Measurements from ENCODE around the gene MAPK7.

The MAPK7 gene

DNA sequence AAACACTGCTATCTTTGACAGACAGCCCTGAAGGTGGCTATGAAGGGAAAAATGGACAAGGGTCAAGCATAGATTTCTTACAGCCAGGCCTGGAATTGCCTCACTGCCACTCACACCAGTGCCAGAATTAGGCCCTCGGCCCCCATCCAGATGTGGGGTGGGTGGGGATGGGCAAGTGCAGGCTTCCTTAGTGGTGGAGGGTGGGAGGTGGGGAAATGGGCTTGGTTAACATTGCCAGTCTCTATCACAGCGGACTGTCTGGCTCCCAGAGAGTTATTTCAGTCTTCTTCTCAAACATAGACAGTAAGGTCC is 40.6 kb upstream of the MAPK7 start:
- TF ChIP-seq, protein P1, sequence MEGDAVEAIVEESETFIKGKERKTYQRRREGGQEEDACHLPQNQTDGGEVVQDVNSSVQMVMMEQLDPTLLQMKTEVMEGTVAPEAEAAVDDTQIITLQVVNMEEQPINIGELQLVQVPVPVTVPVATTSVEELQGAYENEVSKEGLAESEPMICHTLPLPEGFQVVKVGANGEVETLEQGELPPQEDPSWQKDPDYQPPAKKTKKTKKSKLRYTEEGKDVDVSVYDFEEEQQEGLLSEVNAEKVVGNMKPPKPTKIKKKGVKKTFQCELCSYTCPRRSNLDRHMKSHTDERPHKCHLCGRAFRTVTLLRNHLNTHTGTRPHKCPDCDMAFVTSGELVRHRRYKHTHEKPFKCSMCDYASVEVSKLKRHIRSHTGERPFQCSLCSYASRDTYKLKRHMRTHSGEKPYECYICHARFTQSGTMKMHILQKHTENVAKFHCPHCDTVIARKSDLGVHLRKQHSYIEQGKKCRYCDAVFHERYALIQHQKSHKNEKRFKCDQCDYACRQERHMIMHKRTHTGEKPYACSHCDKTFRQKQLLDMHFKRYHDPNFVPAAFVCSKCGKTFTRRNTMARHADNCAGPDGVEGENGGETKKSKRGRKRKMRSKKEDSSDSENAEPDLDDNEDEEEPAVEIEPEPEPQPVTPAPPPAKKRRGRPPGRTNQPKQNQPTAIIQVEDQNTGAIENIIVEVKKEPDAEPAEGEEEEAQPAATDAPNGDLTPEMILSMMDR (IDR thresholded peaks at IDR 0.05; ENCODE audit: low read depth, low read length, missing control alignments): no peak
- DNase-seq (ENCODE audit: low read depth): no peak
- H3K4me3 ChIP-seq (ENCODE audit: low read depth, low read length): no peak overlapping the region

DNA sequence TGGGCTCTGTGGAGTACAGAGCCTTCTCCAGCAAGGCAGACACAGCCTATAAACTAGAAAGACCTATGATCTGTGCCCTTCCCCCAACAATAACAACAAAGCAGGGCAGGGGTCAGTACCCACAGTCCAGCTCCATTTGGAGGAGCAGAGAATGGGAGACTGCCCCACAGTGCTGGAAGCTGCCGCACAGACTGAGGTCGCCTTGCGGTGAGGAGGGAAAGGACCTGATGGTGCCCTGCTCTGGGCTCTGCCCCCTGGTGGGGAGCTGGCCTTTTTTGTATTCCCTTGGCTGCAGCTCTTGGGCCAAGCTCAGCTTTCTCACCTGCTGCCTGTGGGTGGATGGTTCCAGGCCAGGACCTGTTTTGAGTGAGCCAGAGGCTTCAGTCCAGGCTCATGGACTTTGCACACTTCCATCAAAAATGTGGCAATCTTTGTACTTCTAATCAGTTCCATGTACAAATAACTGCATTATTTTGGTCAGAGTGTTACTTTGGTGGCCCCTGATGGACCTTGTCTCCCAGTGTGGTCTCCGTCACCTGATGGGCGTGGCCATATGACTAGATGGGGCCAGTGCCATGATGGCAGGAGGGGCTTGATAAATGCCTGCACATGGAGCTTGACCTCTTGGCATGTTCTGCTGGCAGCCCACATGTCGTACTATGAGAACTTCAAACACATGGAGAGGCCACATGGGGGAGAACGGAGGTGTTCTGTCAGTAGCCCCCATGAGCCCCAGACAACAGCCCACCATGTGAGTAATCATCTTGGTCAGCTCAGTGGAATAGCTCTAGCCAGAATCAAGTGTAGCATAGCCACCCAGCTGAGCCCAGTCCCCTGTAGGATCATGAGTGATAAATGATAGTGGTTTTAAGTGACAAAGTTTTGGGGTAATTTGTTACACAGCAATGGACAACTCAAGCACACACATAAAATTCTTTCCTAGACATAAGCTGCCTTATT is 40.0 kb upstream of the MAPK7 start:
- peak; percentile 25 for DNase-seq (ENCODE audit: low read depth)
- TF ChIP-seq, protein P1 (IDR thresholded peaks at IDR 0.05; ENCODE audit: low read depth, low read length, missing control alignments): peak; percentile 88
- no peak overlapping the region for H3K4me3 ChIP-seq (ENCODE audit: low read depth, low read length)

DNA sequence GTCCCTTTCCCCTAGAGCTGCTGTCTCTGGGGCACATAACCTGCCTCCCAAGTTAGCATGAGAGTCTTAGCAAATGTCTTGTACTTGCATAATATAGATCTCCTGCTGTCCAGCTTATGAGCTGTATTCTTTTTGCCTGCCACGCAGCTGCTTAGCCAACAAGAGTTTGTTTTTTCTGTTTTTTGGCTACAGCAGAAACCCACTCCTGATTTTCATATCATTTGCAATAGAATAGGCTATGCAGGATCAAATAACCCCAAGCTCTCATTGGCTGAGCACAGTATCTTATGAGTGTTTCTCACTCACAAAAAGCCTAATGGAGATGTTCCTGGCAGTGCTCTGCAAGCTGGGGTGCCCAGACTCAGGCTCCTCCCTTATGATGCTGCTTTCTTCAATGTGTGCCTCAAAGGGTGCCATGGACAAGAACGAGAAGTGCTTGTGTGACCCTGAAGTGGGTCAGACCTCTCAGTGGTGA is 38.9 kb upstream of the MAPK7 start:
- no peak overlapping the region for H3K4me3 ChIP-seq (ENCODE audit: low read depth, low read length)
- TF ChIP-seq, protein P1 (IDR thresholded peaks at IDR 0.05; ENCODE audit: low read depth, low read length, missing control alignments): no peak
- no peak for DNase-seq (ENCODE audit: low read depth)

DNA sequence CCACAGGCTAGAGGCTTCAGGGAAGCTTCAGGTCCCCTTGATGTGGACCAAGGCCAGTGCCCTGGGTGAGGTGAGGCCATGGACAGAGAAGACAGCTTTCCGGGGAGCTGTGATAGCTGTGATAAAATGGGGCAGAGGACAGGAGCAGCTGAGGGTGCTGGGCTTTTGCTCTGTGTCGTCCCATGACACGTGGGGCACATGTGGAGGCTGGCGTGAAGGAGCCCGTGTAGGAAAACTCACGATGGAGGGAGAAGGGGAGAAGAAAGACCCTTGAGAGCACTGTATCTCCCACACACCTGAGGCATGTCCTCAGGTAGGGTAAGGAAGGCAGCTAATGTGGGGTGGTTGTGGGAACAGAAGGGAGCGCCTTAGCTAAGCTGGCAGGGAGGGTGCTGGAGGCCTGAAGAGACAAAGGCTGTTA is 37.1 kb upstream of the MAPK7 start:
- no peak overlapping the region for H3K4me3 ChIP-seq (ENCODE audit: low read depth, low read length)
- TF ChIP-seq, protein P1 (IDR thresholded peaks at IDR 0.05; ENCODE audit: low read depth, low read length, missing control alignments): no peak
- no peak for DNase-seq (ENCODE audit: low read depth)

DNA sequence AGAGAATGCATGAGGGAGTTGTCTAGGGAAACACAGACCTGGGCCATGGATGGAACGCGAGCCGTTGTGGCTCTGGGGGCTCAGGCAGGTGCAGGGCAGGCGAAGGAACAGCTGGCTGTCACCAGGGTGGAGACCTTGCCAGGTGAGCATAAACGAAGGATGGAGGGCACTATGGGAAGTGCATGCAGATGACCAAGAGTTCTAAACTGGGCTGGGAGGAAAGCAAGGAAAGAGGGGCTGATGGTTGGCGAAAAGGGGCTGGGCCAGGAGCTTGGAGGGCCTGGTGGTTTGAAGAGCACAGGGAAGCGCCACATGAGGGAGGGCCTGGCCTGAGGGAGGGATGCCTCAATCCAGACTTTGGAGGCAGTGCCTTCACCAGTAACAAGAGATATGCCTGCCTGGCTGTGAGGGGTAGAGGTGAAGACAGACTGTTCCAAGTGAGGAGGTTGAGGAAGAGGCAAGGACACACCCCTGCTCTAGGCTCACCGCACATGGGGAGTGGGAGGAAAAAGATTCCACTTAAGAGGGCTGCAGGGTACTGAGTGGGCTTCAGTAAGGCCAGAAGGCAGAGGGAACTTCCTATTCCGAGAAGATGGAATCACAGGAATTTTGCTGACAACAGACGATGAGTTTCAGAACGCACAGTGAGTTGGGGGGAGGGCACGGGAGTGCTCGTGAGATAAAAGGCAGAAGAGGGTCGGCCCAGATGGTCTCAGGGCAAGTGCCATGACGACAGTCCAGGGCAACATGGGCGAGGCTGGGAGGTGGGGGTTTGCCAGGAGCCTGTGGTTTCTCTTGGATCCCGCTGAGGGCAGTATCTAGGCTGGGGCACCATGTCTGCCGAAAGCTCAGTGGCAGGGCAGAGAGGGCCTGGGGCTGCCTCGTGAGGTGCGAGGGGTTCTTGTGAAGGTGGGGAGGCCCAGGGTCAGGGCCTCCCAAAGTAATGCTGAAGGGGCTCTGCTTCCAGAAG is 36.4 kb upstream of the MAPK7 start:
- no peak for DNase-seq (ENCODE audit: low read depth)

DNA sequence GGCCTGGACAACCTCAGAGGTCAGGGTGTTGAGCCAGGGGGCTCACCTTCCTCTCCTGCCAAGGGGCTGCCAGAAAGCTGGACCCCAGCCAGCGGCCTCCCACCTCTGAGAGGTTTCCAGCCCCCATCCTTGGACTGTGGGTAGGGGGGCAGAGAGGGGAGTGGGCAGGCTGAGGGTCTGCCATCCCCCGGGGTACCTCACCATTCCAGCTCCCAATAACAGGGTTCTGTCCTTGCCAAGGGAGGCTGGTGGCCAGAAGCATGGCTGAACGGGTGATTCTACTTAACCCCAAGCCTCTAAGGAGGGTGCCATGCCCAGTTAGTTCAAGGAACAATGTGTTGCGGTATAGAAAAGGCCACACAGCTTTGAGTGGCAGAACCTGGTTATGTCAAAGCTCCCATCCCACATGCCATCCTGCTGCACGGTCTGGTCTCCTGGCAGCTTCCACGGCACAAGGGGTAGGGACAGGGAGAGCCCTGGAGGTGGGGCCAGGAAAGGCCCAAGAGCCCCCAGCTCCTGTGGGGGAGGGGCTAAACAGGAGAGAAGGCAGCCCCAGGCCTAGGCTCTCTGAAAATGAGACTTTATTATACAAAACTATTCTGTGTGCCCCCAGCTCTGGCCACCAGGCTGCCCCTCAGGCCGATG is 35.6 kb upstream of the MAPK7 start:
- H3K4me3 ChIP-seq (ENCODE audit: low read depth, low read length): no peak overlapping the region
- no peak for DNase-seq (ENCODE audit: low read depth)
- TF ChIP-seq, protein P1 (IDR thresholded peaks at IDR 0.05; ENCODE audit: low read depth, low read length, missing control alignments): no peak

More for the DNA sequence above, 36.4 kb upstream of the MAPK7 start:
- TF ChIP-seq, protein P1 (IDR thresholded peaks at IDR 0.05; ENCODE audit: low read depth, low read length, missing control alignments): no peak
- no peak overlapping the region for H3K4me3 ChIP-seq (ENCODE audit: low read depth, low read length)

Measured in GM12864 (cell line).